Chondrocyte (in vitro differentiated cells): Measurements from ENCODE around the gene UPK1B. TPM values are rescaled to one million over a fixed set of nuclear protein-coding genes. Genes with fewer than 3 reads are reported as not detected.

Experiments
- DNase-seq: peaks from one replicate; pipeline ENCODE4 v3.0.0; 2021; ENCODE audit warnings: mixed read lengths, low spot score
- H3K27ac Mint-ChIP-seq: one replicate; pipeline ENCODE4 v1.8.0; 2021; ENCODE audit warnings: mild to moderate bottlenecking, moderate library complexity, mixed read lengths; ENCODE audit not compliant: unreplicated experiment
- H3K27me3 Mint-ChIP-seq: 2 replicates; pipeline ENCODE4 v1.8.0; 2021; ENCODE audit warnings: low read depth, mixed read lengths
- H3K36me3 Mint-ChIP-seq: 2 replicates; pipeline ENCODE4 v1.8.0; 2021; ENCODE audit warnings: low read depth, mixed read lengths
- H3K4me1 Mint-ChIP-seq: 2 replicates; pipeline ENCODE4 v1.8.0; 2021; ENCODE audit warnings: low read depth, mild to moderate bottlenecking, mixed read lengths
- H3K4me3 Mint-ChIP-seq: one replicate; pipeline ENCODE4 v1.8.0; 2021; ENCODE audit warnings: mild to moderate bottlenecking, moderate library complexity, mixed read lengths; ENCODE audit not compliant: unreplicated experiment
- H3K9me3 Mint-ChIP-seq: 2 replicates; pipeline ENCODE4 v1.8.0; 2021; ENCODE audit warnings: low read depth, mixed read lengths
- CTCF ChIP-seq: fragments of 200-600 bp; sonication (generic); IDR thresholded peaks from 2 replicates; pipeline ENCODE4 v1.5.0; 2021; ENCODE audit warnings: antibody characterized with exemption, mild to moderate bottlenecking, moderate library complexity
- total RNA-seq: library from RNA; stranded (reverse); gene quantifications from 3 replicates; pipeline ENCODE4 v1.2.1, GENCODE V29; 2021

The UPK1B gene
- total RNA-seq, 1 donor from 2014 or later, result not detected

- no peak for TF ChIP-seq CTCF
- no peak for DNase-seq
- Mint-ChIP-seq H3K36me3 (peaks cover 38% of the 10 kb centered on the region), H3K9me3 (no peaks in the 10 kb centered on the region), H3K4me1 (no peaks in the 10 kb centered on the region), H3K27ac (no peak overlapping the region), H3K4me3 (no peak overlapping the region), H3K27me3 (no peaks in the 10 kb centered on the region)
Observed at GRCh38 chr3:119220198-119220597, 46.8 kb downstream of the UPK1B start.

GRCh38 chr3:119220970-119221667 is 47.7 kb downstream of the UPK1B start:
- Mint-ChIP-seq H3K4me3 (no peak overlapping the region), H3K36me3 (peaks cover 30% of the 10 kb centered on the region), H3K9me3 (no peaks in the 10 kb centered on the region), H3K4me1 (no peaks in the 10 kb centered on the region), H3K27me3 (no peaks in the 10 kb centered on the region), H3K27ac (no peak overlapping the region)
- no peak for TF ChIP-seq CTCF
- DNase-seq, result no peak

- Mint-ChIP-seq H3K27ac (no peak overlapping the region), H3K9me3 (no peaks in the 10 kb centered on the region), H3K36me3 (peaks cover 34% of the 10 kb centered on the region), H3K4me3 (no peak overlapping the region), H3K4me1 (no peaks in the 10 kb centered on the region), H3K27me3 (no peaks in the 10 kb centered on the region)
- no peak for TF ChIP-seq CTCF
- no peak for DNase-seq
Observed at GRCh38 chr3:119221779-119222320, 48.5 kb downstream of the UPK1B start.

GRCh38 chr3:119222391-119222790 is 49.0 kb downstream of the UPK1B start:
- no peak for DNase-seq
- Mint-ChIP-seq H3K36me3 (peaks cover 32% of the 10 kb centered on the region), H3K27ac (no peak overlapping the region), H3K4me3 (no peak overlapping the region), H3K4me1 (no peaks in the 10 kb centered on the region), H3K27me3 (no peaks in the 10 kb centered on the region), H3K9me3 (no peaks in the 10 kb centered on the region)
- no peak for TF ChIP-seq CTCF

- peaks cover 32% of the 10 kb centered on the region for H3K36me3 Mint-ChIP-seq
- no peaks in the 10 kb centered on the region for H3K9me3 Mint-ChIP-seq
- no peaks in the 10 kb centered on the region for H3K4me1 Mint-ChIP-seq
- H3K27ac Mint-ChIP-seq, result no peak overlapping the region
- no peaks in the 10 kb centered on the region for H3K27me3 Mint-ChIP-seq
- DNase-seq, result no peak
- no peak for TF ChIP-seq CTCF
- no peak overlapping the region for H3K4me3 Mint-ChIP-seq
Observed at GRCh38 chr3:119223511-119223910, 50.1 kb downstream of the UPK1B start.
